ENCODE results near the gene AK4.

Gene AK4

GRCh38 chr1:65243491-65243890 is 95.5 kb downstream of the AK4 start:
- in situ Hi-C loops (cut with MboI; ENCODE audit: low sequenced_read_pairs) = no loop called here

- in situ Hi-C loops (cut with MboI; ENCODE audit: low sequenced_read_pairs) = no loop called here
Observed at GRCh38 chr1:65245295-65245694, 97.3 kb downstream of the AK4 start.

- in situ Hi-C loops (cut with MboI; ENCODE audit: low sequenced_read_pairs) = no loop called here
Observed at GRCh38 chr1:65247419-65248359, 99.7 kb downstream of the AK4 start.

- in situ Hi-C loops (cut with MboI; ENCODE audit: low sequenced_read_pairs) = no loop called here
Observed at GRCh38 chr1:65250826-65251225, 102.8 kb downstream of the AK4 start.

GRCh38 chr1:65253800-65254319 is 105.9 kb downstream of the AK4 start:
- in situ Hi-C loops (cut with MboI; ENCODE audit: low sequenced_read_pairs) = no loop called here

- in situ Hi-C loops (cut with MboI; ENCODE audit: low sequenced_read_pairs) = no loop called here
Observed at GRCh38 chr1:65254320-65255034, 106.5 kb downstream of the AK4 start.

GRCh38 chr1:65255035-65255655 is 107.1 kb downstream of the AK4 start:
- in situ Hi-C loops (cut with MboI; ENCODE audit: low sequenced_read_pairs) = no loop called here

GRCh38 chr1:65255656-65256050 is 107.7 kb downstream of the AK4 start:
- in situ Hi-C loops (cut with MboI; ENCODE audit: low sequenced_read_pairs) = no loop called here

- in situ Hi-C loops (cut with MboI; ENCODE audit: low sequenced_read_pairs) = no loop called here
Observed at GRCh38 chr1:65256860-65257708, 109.1 kb downstream of the AK4 start.

GRCh38 chr1:65258106-65258505 is 110.1 kb downstream of the AK4 start:
- in situ Hi-C loops (cut with MboI; ENCODE audit: low sequenced_read_pairs) = no loop called here

- in situ Hi-C loops (cut with MboI; ENCODE audit: low sequenced_read_pairs) = no loop called here
Observed at GRCh38 chr1:65259816-65260215, 111.8 kb downstream of the AK4 start.

GRCh38 chr1:65260851-65261473 is 113.0 kb downstream of the AK4 start:
- in situ Hi-C loops (cut with MboI; ENCODE audit: low sequenced_read_pairs) = no loop called here

GRCh38 chr1:65263286-65263685 is 115.3 kb downstream of the AK4 start:
- in situ Hi-C loops (cut with MboI; ENCODE audit: low sequenced_read_pairs) = no loop called here

- in situ Hi-C loops (cut with MboI; ENCODE audit: low sequenced_read_pairs) = no loop called here
Observed at GRCh38 chr1:65264197-65264929, 116.4 kb downstream of the AK4 start.

- in situ Hi-C loops (cut with MboI; ENCODE audit: low sequenced_read_pairs) = no loop called here
Observed at GRCh38 chr1:65265296-65265650, 117.3 kb downstream of the AK4 start.

GRCh38 chr1:65265651-65266351 is 117.8 kb downstream of the AK4 start:
- in situ Hi-C loops (cut with MboI; ENCODE audit: low sequenced_read_pairs) = no loop called here

- in situ Hi-C loops (cut with MboI; ENCODE audit: low sequenced_read_pairs) = no loop called here
Observed at GRCh38 chr1:65266476-65266875, 118.5 kb downstream of the AK4 start.

GRCh38 chr1:65267271-65267670 is 119.3 kb downstream of the AK4 start:
- in situ Hi-C loops (cut with MboI; ENCODE audit: low sequenced_read_pairs) = no loop called here

- in situ Hi-C loops (cut with MboI; ENCODE audit: low sequenced_read_pairs) = no loop called here
Observed at GRCh38 chr1:65267683-65268082, 119.7 kb downstream of the AK4 start.

All from hTERT RPE-1 (cell line).